ENCODE measurements around the gene NCOR2.

GRCh38 chr12:124595444-124595843 is 28.0 kb upstream of the NCOR2 start:
- TF ChIP-seq EP300 (IDR thresholded peaks at IDR 0.05; ENCODE audit: low read depth) (no peak), CTCF (IDR thresholded peaks at IDR 0.05) (no peak)

Measured in transverse colon (tissue), 3 donors.